Keratinocyte (primary cell): Measurements from ENCODE around the gene RERE. TPM values are rescaled to one million over a fixed set of nuclear protein-coding genes. Genes with fewer than 3 reads are reported as not detected.

Experiments used
- DNase-seq: peaks from one replicate; pipeline ENCODE4 v3.0.0-alpha.2; 2011; ENCODE audit warnings: low read depth, missing footprints, low spot score
- FAIRE-seq: peaks from 2 replicates; lab custom pipeline; 2011; peaks lifted over from hg19 to GRCh38; lab: Jason Lieb, UNC
- H2AFZ ChIP-seq: 2 replicates; pipeline ENCODE4 v1.6.0; 2012; ENCODE audit warnings: low read length, control low read depth, inconsistent platforms; ENCODE audit not compliant: control insufficient read depth
- H3K27ac ChIP-seq: 2 replicates; pipeline ENCODE4 v1.5.1; 2011; ENCODE audit warnings: low read length; ENCODE audit not compliant: control insufficient read depth, insufficient read depth
- H3K27me3 ChIP-seq: 3 replicates; pipeline ENCODE4 v1.6.0; 2011; ENCODE audit warnings: low read length; ENCODE audit not compliant: control insufficient read depth, insufficient read depth; ENCODE audit errors: extremely low read depth
- H3K36me3 ChIP-seq, 2 experiments: 2 replicates in 1 of 2; 3 replicates in 1 of 2; pipeline ENCODE4 v1.5.1; 2011; ENCODE audit warnings: low read length in 2 of 2, mild to moderate bottlenecking in 1 of 2; ENCODE audit not compliant: control insufficient read depth in 2 of 2, insufficient read depth in 2 of 2; ENCODE audit errors: extremely low read depth in 1 of 2
- H3K4me1 ChIP-seq: 3 replicates; pipeline ENCODE4 v1.5.1; 2011; ENCODE audit warnings: low read length; ENCODE audit not compliant: control insufficient read depth, insufficient read depth; ENCODE audit errors: extremely low read depth
- H3K4me2 ChIP-seq: 3 replicates; pipeline ENCODE4 v1.6.0; 2011; ENCODE audit warnings: low read depth, low read length; ENCODE audit not compliant: control insufficient read depth, insufficient read depth; ENCODE audit errors: extremely low read depth
- H3K4me3 ChIP-seq, 3 experiments: fragments of 200-600 bp in 1 of 3; sonication (generic) in 1 of 3; 2 replicates in 2 of 3; 3 replicates in 1 of 3; pipeline ENCODE4 v1.5.1; 2011 to 2016; ENCODE audit warnings: low read length in 3 of 3, mild to moderate bottlenecking in 3 of 3, control low read depth in 2 of 3, inconsistent platforms in 1 of 3, low read depth in 1 of 3, mixed read lengths in 1 of 3, mixed run types in 1 of 3, moderate library complexity in 1 of 3; ENCODE audit not compliant: control insufficient read depth in 2 of 3, insufficient read depth in 2 of 3; ENCODE audit errors: extremely low read depth in 1 of 3
- H3K79me2 ChIP-seq: 2 replicates; pipeline ENCODE4 v1.6.0; 2012; ENCODE audit warnings: low read length; ENCODE audit not compliant: control insufficient read depth, insufficient read depth
- H3K9ac ChIP-seq: 3 replicates; pipeline ENCODE4 v1.6.0; 2011; ENCODE audit warnings: low read length; ENCODE audit not compliant: control insufficient read depth, insufficient read depth; ENCODE audit errors: extremely low read depth
- H3K9me1 ChIP-seq: 3 replicates; pipeline ENCODE4 v1.6.0; 2011; ENCODE audit warnings: low read length; ENCODE audit not compliant: control insufficient read depth, insufficient read depth; ENCODE audit errors: extremely low read depth
- H3K9me3 ChIP-seq: 2 replicates; pipeline ENCODE4 v1.5.1; 2012; ENCODE audit warnings: low read depth, low read length; ENCODE audit not compliant: control insufficient read depth
- H4K20me1 ChIP-seq: 3 replicates; pipeline ENCODE4 v1.6.0; 2011; ENCODE audit warnings: low read length; ENCODE audit not compliant: control insufficient read depth, insufficient read depth; ENCODE audit errors: extremely low read depth
- EZH2 ChIP-seq: IDR thresholded peaks from one replicate; pipeline ENCODE4 v1.6.1; 2012; ENCODE audit warnings: inconsistent platforms, mild to moderate bottlenecking, low read length, moderate library complexity
- dilution Hi-C: fragments of 300-500 bp; cut with MboI; formaldehyde crosslinking; loops from one replicate; pipeline ENCODE4 v1.7.0; 2020; ENCODE audit warnings: low sequenced_read_pairs; ENCODE audit not compliant: extremely low pct_ligation_motif_present
- polyA plus RNA-seq, 5 experiments: library from polyadenylated mRNA; depleted of rRNA in 3 of 5; stranded (reverse) in 3 of 5; stranded (forward) in 1 of 5; unstranded in 1 of 5; fragments of >200 nt; gene quantifications; 1 replicate in 1 of 5; 2 replicates in 3 of 5; 3 replicates in 1 of 5; pipeline versions ENCODE4 v1.2.1 to v1.2.3, GENCODE V29; 2011 to 2012; ENCODE audit warnings: missing spikeins in 2 of 5, low read depth in 1 of 5, low replicate concordance in 1 of 5
- TF ChIP-seq, protein P1 (sequence below), 3 experiments: IDR thresholded peaks in 1 of 3; conservative IDR thresholded peaks in 1 of 3; optimal IDR thresholded peaks in 1 of 3; 2 replicates in 2 of 3; 3 replicates in 1 of 3; pipeline versions ENCODE3 to v1.5.1; 2011; ENCODE audit warnings: low read length in 3 of 3, mild to moderate bottlenecking in 3 of 3, moderate library complexity in 2 of 3, control low read depth in 1 of 3, inconsistent platforms in 1 of 3; ENCODE audit not compliant: insufficient read depth in 2 of 3; ENCODE audit errors: extremely low read depth in 1 of 3

RERE gene
- polyA plus RNA-seq, 1 donor (not counting 4 experiments of a cell fraction or from before 2014, with no cell fraction given): 3.8 TPM

DNA sequence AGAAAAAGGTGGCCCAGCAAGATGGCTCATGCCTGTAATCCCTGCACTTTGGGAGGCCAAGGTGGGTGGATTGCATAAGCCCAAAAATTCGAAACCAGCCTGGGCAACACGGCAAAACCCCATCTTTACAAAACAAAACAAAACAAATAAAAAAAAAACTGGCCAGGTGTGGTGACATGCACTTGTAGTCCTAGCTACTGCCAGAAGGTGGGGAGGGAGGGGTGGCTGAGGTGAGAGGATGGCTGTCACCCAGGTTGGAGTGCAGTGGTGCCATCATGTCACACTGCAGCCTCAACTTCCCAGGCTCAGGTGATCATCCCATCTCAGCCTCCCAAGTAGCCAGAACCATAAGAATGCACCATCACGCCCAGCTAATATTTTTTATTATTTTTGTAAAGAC, 22.8 kb downstream of the RERE start:
- H3K79me2 ChIP-seq: no peaks in the 10 kb centered on the region
- no peak for DNase-seq
- FAIRE-seq: no peak

DNA sequence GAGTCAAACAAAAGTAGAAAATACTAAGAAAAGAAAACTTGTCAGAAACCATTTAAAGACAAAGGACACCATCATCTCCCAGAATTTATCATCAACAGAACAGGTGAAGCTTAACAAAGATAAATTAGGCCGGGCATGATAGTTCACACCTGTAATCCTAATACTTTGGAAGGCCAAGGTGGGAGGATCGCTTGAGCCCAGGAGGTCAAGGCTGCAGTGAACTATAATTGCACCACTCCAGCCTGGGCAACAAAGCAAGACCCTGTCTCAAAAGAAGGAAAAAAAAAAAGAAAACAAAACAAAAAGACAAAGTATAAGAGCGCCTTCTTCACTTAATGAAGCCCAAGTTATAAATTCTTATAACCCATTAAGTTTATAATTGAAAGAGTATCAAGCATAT, 25.6 kb downstream of the RERE start:
- Histone ChIP-seq H4K20me1 (no peaks in the 10 kb centered on the region), H3K79me2 (no peaks in the 10 kb centered on the region), H3K9me3 (no peaks in the 10 kb centered on the region), H3K9me1 (no peaks in the 10 kb centered on the region), H2AFZ (no peak overlapping the region), H3K27me3 (no peaks in the 10 kb centered on the region), H3K4me2 (no peak overlapping the region), H3K27ac (no peak overlapping the region), H3K36me3 (no peaks in the 10 kb centered on the region), H3K9ac (no peak overlapping the region), H3K4me3 (no peak overlapping the region), H3K4me1 (peaks cover 9% of the 10 kb centered on the region)
- DNase-seq: no peak
- no peak for FAIRE-seq
- dilution Hi-C loops: no loop called here
- TF ChIP-seq, protein P1, sequence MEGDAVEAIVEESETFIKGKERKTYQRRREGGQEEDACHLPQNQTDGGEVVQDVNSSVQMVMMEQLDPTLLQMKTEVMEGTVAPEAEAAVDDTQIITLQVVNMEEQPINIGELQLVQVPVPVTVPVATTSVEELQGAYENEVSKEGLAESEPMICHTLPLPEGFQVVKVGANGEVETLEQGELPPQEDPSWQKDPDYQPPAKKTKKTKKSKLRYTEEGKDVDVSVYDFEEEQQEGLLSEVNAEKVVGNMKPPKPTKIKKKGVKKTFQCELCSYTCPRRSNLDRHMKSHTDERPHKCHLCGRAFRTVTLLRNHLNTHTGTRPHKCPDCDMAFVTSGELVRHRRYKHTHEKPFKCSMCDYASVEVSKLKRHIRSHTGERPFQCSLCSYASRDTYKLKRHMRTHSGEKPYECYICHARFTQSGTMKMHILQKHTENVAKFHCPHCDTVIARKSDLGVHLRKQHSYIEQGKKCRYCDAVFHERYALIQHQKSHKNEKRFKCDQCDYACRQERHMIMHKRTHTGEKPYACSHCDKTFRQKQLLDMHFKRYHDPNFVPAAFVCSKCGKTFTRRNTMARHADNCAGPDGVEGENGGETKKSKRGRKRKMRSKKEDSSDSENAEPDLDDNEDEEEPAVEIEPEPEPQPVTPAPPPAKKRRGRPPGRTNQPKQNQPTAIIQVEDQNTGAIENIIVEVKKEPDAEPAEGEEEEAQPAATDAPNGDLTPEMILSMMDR (optimal IDR thresholded peaks at IDR 0.05 in 1 of 3, IDR thresholded peaks at IDR 0.05 in 1 of 3, conservative IDR thresholded peaks at IDR 0.05 in 1 of 3; ENCODE audit: extremely low read depth in 1 of 3, insufficient read depth in 2 of 3, low read length in 3 of 3): no peak
- no peak for TF ChIP-seq EZH2

More for the DNA sequence above, 22.8 kb downstream of the RERE start:
- Histone ChIP-seq H3K36me3 (no peaks in the 10 kb centered on the region), H4K20me1 (no peaks in the 10 kb centered on the region), H3K4me2 (no peak overlapping the region), H3K9me3 (no peaks in the 10 kb centered on the region), H2AFZ (no peak overlapping the region), H3K4me3 (no peak overlapping the region), H3K9ac (no peak overlapping the region), H3K27ac (no peak overlapping the region), H3K9me1 (no peaks in the 10 kb centered on the region), H3K27me3 (no peaks in the 10 kb centered on the region), H3K4me1 (peaks cover 13% of the 10 kb centered on the region)
- dilution Hi-C loops: no loop called here
- no peak for TF ChIP-seq EZH2
- TF ChIP-seq, protein P1 (optimal IDR thresholded peaks at IDR 0.05 in 1 of 3, IDR thresholded peaks at IDR 0.05 in 1 of 3, conservative IDR thresholded peaks at IDR 0.05 in 1 of 3; ENCODE audit: extremely low read depth in 1 of 3, insufficient read depth in 2 of 3, low read length in 3 of 3): peak in 1 of 3 experiments; percentile 5
